Measurements from ENCODE around the gene ITIH4.

Gene ITIH4

DNA sequence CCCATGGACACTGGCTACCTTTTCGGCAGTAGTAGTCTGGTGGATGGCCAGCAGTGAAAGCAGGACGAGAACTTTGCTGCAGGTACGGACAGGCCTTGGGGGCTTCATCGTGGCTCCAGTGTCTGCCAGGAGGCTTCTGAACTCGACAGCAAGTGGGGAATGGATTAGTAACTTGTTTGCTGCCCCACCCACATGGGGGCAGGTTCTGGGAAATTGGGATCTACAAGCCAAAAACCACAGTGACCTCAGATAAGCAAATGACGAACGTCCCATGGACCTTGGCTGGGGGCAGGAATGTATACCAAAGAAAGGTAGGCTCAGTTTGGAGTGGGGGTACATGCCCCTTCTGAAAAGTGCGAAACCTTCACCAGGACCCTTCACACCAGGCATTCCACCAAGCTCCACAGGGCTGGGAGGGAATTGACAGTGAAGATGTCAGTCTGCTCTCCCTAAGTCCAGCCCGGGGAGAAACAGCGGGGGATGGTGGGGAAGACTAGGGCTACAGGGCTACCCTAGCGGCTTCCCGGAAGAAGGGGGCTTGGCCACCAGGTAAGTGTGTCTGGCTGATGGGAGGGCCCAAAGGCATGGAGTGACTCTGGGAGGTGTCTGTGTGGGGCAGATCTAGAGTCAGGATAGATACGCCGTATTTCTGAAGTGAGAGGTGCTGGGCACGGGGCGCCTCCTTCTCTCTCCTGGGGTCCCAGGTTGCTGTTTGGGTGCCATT, at the start of gene ITIH4:
TSS of gene ITIH4 (minus strand) at position 138 of the 724 bp plus-strand sequence. CDS start at position 108, 30 bp downstream.
- no peak for DNase-seq (ENCODE audit: low read depth)

DNA sequence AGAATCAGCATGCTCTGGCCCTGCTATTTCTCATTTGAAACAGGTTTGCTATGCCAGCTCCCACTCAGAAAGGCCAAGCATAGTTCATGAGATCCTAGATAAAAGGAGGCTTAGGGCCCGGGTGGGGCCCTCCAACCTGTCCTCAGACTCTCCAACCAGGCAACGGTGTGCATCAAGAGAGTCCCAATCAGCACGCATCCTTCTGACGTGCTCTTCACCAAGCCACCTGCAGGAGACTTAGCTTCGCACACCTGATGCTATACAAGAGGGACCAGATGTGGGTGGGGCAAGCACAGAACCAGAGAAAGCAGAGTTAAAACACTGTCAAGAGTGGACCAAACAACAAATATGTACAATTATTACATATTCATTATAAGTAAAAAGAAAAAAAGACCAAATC, 49.6 kb upstream of the ITIH4 start:
- no peak for DNase-seq (ENCODE audit: low read depth)

GRCh38 chr3:52879581-52879980, 49.1 kb upstream of the ITIH4 start:
- DNase-seq (ENCODE audit: low read depth), result no peak

DNA sequence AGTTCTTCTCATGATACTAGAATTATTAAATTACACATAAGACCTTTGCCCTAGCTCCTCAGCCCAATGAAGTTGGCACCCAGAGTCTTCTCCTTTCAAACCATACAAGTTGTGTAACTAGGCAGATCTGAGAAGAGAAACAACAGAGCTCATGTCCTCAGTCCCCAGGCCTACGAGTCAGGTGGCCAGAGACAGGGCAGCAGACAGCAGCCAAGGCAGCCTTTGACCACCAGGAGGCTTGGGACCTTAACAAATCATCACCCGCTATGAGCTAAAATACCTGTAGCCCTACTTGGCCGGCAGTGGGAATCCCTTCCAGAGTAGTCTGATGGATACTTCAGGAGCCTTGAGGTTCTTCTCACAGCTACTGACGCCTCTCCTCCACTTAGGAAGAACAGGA, 48.6 kb upstream of the ITIH4 start:
- DNase-seq (ENCODE audit: low read depth), result no peak

DNA sequence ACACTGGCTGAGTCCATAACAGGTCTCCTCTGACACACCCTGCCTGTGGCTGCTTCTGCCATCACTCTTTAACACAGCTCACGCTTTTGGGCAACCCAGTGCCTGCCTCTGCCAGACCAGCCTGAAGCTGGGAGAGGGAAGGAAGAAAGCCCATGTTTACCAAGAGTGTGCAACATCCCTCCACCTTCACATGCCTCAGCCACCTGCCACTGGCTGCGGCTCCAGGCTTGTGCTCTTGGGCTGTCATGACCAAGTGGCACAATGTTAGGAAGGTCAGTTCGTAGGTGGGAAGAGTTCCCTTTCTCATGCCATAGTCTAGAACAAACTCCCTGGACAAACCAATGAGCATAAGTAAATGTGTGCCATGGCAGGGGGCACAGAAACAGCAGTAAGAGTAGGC, 46.6 kb upstream of the ITIH4 start:
- DNase-seq (ENCODE audit: low read depth), result no peak

- no peak for DNase-seq (ENCODE audit: low read depth)
Observed at GRCh38 chr3:52874864-52875587, 44.6 kb upstream of the ITIH4 start.

GRCh38 chr3:52874160-52874701, 43.8 kb upstream of the ITIH4 start:
- DNase-seq (ENCODE audit: low read depth), result no peak

GRCh38 chr3:52873433-52874159, 43.1 kb upstream of the ITIH4 start:
- DNase-seq (ENCODE audit: low read depth), result peak; percentile 83

DNA sequence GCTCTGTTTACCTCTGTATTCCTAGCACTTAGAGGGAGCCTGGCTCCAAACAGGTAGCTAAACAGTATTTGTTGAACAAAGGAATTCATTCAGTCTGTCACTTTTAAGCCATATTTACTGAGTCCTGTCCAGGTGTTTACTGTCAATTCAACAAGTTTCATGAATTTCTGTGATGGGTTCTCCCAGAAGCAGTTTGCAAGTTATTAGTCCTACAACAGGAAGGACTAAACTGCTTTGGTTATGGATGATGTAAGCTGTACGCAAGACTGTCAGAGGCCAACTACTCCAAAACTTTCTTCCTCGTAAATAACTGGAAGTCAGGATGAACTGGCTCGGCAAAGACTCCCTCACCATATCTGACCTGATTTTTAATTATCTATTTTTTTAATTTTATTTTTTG, 41.8 kb upstream of the ITIH4 start:
- DNase-seq (ENCODE audit: low read depth), result no peak

- DNase-seq (ENCODE audit: low read depth), result no peak
Observed at GRCh38 chr3:52871761-52872160, 41.3 kb upstream of the ITIH4 start.

- no peak for DNase-seq (ENCODE audit: low read depth)
Observed at GRCh38 chr3:52870471-52870870, 40.0 kb upstream of the ITIH4 start.

DNA sequence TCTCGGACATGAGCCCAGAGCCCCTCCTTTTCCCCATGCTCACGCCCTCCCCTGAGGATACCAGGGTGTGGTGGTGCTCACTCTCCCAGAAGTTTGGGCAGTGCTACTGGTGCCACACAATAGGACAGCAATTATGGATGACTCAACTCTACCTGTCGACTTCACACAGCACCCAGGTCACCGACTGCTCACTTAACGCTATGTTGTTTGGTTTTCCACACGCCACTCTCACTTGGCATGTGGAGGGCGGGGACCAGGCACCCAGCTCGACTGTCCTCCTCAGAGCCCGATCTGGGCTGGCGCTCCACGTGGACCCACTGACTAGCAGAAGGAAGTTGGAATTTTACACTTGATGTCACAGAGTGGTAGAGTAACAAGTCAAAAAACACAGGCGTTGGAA, 36.0 kb upstream of the ITIH4 start:
- no peak for DNase-seq (ENCODE audit: low read depth)

- DNase-seq (ENCODE audit: low read depth), result no peak
Observed at GRCh38 chr3:52865994-52866393, 35.5 kb upstream of the ITIH4 start.

GRCh38 chr3:52860424-52860768, 29.9 kb upstream of the ITIH4 start:
- DNase-seq (ENCODE audit: low read depth), result no peak

DNA sequence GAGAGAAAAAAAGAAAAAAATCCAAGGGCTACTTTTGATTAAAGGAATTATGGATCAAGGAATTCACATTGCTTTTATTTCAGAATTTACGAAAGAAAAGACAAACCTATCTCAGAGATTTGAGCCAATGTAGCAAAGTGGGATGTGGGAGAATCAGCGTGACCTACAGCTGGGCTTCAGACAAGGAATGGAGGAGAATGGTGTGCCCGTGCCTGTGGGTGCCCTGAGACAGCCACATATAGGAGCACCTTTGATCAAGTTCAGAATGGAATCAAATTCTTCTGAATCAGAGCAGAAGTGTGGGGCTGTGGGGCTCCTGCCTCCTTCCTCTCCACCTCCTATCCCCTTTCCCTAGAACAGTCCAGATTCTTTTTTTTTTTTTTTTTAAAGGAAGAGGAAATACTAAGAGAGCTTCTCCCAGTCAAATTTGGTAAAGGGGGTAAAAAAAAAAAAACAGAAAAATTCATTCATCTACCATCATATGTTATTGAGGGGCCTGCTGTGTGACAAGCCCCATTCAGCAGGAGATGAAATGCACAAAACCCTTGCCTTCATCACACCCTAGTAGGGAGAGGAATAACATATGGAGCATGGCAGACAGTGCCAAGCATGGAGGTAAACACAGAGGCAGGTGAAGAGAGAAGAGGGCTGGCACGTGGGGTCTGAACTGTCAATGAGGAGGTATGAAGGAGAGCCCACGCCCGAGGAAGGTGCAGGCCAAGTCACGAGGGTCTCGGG, 29.4 kb upstream of the ITIH4 start:
- DNase-seq (ENCODE audit: low read depth), result no peak

- no peak for DNase-seq (ENCODE audit: low read depth)
Observed at GRCh38 chr3:52857864-52858263, 27.4 kb upstream of the ITIH4 start.

GRCh38 chr3:52857133-52857532, 26.7 kb upstream of the ITIH4 start:
- no peak for DNase-seq (ENCODE audit: low read depth)

- DNase-seq (ENCODE audit: low read depth), result no peak
Observed at GRCh38 chr3:52856666-52857065, 26.2 kb upstream of the ITIH4 start.

DNA sequence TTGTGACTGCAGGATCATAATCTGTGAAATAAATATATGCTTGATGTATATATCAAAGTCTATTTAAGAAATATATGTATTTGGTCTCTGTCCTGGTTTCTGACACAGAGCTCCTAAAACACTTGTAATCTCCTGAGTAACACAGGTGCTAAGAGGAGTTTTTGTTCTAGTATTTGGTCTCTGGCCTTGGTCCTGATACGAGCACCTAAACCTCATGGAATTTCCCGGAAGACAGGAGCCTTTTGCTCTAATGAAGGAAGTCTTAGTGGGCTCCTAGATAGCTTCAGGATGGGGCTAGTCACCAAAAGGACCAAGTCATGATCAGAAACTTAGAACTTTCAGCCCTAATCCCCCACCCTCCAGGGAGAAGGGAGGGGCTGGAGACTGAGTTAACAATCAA, 23.5 kb upstream of the ITIH4 start:
- DNase-seq (ENCODE audit: low read depth), result no peak

DNA sequence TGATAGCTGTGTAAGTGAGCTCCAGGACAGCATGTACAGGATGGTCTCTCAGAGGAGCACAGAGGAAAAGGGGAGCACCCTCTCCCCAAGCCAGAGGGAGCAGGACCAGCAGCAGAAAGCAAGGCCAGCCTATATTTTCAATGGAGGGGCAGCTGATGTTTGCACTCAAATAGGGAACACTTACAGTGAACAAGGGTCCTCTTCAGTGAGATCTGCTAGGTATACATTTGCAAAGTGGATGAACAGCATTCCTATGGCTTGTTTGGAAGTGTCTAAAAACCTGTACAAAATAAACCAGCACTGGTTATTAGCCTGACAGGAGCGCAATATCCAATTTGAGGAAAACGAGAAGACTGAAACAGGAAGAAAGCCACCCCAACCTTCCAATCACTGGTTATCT, 21.9 kb upstream of the ITIH4 start:
- no peak for DNase-seq (ENCODE audit: low read depth)

DNA sequence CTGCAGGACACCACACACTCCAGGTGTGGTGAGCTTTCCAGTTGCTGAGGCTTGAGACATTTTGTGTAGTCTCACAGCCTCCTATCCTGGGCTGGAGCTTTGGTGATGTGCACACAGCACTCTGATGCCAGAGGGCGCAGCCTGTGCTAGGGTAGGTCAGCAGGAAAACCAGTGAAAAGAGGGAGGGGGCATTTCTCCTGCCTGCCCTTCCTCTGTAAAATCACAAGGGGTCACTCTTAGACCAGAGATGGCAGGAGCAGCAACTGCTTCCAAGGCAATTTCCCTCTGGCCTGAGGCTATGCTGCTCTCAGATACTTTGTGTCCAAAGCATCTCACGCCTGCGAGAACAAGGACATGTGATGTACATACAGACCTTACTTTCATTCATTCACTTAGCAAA, 20.9 kb upstream of the ITIH4 start:
- DNase-seq (ENCODE audit: low read depth), result peak; percentile 48

- DNase-seq (ENCODE audit: low read depth), result no peak
Observed at GRCh38 chr3:52849656-52850055, 19.2 kb upstream of the ITIH4 start.
